GM18526 (cell line): Measurements from ENCODE around the gene CSNK2A1.

ENCODE experiments used
- POLR2A ChIP-seq: IDR thresholded peaks from 3 replicates; pipeline ENCODE4 v1.6.1; 2011; ENCODE audit not compliant: insufficient read length; ENCODE audit errors: extremely low read depth

Gene CSNK2A1

GRCh38 chr20:461254-462198 lies 82.1 kb downstream of the CSNK2A1 start:
- TF ChIP-seq POLR2A = no peak

DNA sequence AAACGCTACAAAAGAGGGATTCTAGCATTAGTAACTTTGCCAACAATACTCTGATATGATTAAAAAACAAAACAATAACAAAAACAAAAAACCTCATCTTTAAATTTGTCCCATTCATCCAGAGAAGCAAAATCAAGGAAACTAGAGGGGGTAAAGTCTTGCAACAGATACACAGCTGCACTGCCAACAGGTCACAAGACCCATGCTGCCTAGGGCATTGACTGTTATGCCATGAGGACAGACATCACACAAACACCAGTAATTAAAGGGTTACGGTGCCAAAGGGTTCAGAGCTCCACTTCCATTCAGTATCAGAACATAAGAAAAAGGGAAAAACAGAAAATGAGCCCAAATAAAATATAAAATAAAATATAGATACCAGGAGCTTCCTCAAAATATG lies 82.9 kb downstream of the CSNK2A1 start:
- TF ChIP-seq POLR2A = no peak

DNA sequence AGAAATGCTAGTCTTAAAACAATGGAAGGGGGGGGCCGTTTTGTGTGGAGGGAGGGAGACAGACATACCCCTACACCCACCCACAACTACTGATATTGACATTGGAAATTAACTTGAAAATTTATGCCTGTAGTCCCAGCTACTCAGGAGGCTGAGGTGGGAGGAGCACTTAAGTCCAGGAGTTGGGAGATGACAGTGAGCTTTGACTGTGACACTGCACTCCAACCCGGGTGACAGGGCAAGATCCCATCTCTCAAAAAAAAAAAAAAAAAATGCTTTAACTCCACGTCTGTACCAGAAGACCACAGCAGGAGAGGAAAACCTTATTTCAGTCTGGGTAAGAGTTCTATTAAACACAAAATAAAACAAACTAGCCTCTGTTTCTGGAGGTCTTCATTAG lies 83.4 kb downstream of the CSNK2A1 start:
- no peak for TF ChIP-seq POLR2A

DNA sequence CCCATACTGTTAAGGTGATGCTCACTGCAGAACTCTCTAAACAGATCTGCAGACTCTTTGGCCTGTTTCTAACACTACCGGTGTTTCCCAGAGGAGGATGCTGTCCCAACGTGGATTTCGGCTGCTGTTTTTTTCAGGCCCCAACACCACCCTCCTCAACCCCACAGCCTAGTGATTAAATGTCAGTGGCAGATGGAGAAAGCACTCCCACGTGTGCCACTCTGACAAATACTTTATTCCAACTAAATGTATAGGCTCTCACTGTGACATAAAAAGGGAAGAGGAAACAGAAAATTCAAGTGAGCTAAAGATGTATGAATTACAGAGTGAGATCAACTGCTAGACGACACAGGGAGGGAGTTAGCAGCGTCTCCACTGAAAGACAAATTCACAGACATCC lies 84.8 kb downstream of the CSNK2A1 start:
- no peak for TF ChIP-seq POLR2A

- TF ChIP-seq POLR2A = no peak
Observed at GRCh38 chr20:454951-455350, 88.6 kb downstream of the CSNK2A1 start.

DNA sequence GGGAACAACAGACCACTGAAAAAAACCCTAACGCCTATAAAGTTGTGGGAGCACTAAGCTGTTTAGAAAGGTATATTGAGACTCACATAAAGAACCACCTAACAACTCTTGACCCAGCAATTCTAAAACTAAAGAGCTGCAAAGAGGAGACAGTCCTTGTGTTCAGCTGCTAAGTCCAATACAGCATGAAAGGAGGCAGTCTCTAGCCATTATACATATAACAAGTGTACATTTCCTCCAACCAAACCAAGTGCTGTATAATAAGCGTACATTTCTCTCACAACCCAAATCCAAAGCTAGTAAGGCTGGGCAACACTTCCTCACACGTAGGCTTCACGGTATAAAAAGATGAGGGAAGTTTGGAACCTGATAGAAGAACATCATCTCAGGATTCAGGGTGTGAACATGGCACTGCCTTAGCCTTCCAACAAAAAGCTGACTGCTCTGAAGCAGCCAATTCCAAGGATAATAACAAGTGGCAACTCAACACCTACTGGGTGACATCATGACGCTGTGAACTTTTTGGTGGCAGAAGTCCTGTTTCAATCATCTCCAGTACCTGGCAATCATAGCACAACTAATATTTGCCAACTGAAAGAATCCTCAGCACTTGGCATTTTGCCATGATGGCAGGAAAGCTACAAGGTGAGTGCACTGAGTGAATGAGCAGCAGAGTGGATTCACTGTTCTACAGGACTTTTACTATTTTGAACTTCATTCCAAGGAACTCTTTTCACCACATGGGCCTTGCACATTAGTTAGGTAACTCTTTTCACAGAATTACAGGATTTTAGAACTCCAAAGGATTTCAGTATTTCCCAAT lies 97.9 kb downstream of the CSNK2A1 start:
- no peak for TF ChIP-seq POLR2A

DNA sequence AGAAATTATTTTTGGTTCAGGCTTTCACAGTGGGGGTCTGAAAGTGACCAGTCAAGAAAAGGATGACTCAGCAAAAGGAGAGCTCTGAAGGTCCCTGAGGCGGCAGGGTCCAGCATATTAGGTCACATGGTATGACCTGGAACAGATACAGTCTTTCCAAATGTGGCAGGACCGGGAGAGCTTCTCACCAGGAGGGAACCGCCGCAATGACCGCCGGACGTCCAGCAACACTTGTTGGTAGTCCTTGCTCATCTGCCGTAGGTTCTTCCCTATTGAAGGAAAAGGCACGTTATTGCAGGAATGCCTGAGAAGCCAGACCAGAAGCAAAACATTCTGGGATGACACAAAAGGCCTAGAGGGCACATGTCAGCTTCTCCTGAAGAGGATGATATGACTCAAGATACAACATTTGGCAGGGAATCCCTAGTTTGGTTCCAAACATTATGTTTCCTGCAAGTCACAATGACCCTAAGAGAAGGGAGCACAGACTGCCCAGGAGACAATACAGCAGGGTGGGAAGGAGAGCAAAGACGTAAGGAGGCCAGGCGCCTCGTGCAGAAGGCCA lies 98.6 kb downstream of the CSNK2A1 start:
- no peak for TF ChIP-seq POLR2A

DNA sequence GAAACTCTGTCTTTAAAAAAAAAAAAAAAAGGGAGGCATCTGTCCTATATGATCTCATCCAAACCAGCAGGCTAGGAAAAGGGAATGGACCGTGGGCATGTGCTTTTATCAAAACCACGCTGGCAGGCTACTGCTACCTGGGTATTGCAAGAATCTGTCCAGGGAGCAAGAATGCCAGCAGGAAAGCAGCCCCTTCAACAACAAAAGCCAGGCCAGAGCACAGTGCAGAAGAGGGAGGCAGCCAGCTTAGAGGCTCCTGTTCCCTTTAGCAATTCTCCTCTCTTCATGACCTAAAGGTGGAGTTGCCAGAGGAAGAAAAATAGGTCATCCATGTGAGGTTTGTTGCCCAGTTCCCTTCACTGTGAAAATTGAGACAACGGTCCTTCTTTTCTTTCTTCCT lies 99.5 kb downstream of the CSNK2A1 start:
- no peak for TF ChIP-seq POLR2A

GRCh38 chr20:443223-443775 lies 100.3 kb downstream of the CSNK2A1 start:
- TF ChIP-seq POLR2A = no peak

- no peak for TF ChIP-seq POLR2A
Observed at GRCh38 chr20:440636-441035, 103.0 kb downstream of the CSNK2A1 start.

GRCh38 chr20:440148-440547 lies 103.4 kb downstream of the CSNK2A1 start:
- no peak for TF ChIP-seq POLR2A

GRCh38 chr20:438571-439469 lies 104.8 kb downstream of the CSNK2A1 start:
- no peak for TF ChIP-seq POLR2A

DNA sequence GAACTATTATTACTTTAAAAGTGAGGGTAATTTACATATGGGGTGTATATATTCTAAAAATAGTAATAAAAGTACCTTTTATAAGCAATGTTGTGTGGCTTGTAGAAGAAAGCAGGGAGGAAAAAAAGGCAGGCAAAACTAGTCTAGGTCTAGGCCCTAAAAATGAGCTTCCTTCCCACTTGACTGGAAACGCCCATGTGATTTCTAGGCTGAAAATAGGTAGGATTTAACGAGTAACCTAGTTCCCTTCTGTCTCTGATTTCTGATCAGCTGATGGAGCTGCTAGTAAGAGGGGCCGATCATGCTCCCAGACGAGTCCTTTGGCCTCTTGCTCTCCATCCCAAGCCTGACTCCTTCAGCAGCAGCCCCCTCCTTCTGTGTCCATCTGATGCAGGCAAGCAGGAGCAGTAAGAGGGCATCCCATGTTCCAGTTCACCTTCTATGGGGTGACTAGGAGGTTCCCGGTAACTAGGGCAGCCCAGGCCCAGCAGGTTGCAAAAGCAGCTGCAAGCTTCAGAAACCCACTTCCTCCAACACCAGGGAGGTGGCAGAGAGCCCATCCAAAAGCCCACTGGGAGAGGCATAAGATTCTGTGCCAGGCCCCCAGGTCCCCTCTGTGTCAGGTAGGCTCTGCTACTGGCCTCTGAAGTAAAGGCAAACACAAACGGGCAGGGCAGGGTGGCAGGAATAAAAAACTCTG lies 105.7 kb downstream of the CSNK2A1 start:
- TF ChIP-seq POLR2A = no peak

GRCh38 chr20:436476-436875 lies 107.1 kb downstream of the CSNK2A1 start:
- TF ChIP-seq POLR2A = no peak
